Subcutaneous abdominal adipose tissue (tissue), 5 donors: ENCODE measurements around the gene CFAP58.

ENCODE experiments used
- H3K27ac ChIP-seq: one replicate; pipeline ENCODE4 v1.7.0; 2013; ENCODE audit warnings: low read depth, mild to moderate bottlenecking, inconsistent platforms, low read length, moderate library complexity
- H3K27me3 ChIP-seq, 5 donors: one replicate each; pipeline ENCODE4 v1.7.0; 2013; ENCODE audit warnings: low read length in 5 of 5, inconsistent platforms in 1 of 5; ENCODE audit not compliant: control insufficient read depth in 5 of 5, insufficient read depth in 4 of 5
- H3K36me3 ChIP-seq, 5 donors: one replicate each; pipeline ENCODE4 v1.7.0; 2013; ENCODE audit warnings: low read length in 5 of 5; ENCODE audit not compliant: control insufficient read depth in 5 of 5, insufficient read depth in 5 of 5
- H3K4me1 ChIP-seq, 5 donors: one replicate each; pipeline ENCODE4 v1.7.0; 2013; ENCODE audit warnings: low read length in 5 of 5, mild to moderate bottlenecking in 3 of 5, moderate library complexity in 1 of 5; ENCODE audit not compliant: control insufficient read depth in 5 of 5, insufficient read depth in 5 of 5
- H3K4me3 ChIP-seq, 5 donors: one replicate each; pipeline ENCODE4 v1.7.0; 2013; ENCODE audit warnings: low read length in 5 of 5, low read depth in 1 of 5
- H3K9ac ChIP-seq, 5 donors: one replicate each; pipeline ENCODE4 v1.7.0; 2013; ENCODE audit warnings: low read length in 5 of 5, mild to moderate bottlenecking in 4 of 5, moderate library complexity in 3 of 5
- H3K9me3 ChIP-seq, 5 donors: one replicate each; pipeline ENCODE4 v1.7.0; 2013; ENCODE audit warnings: low read length in 5 of 5; ENCODE audit not compliant: control insufficient read depth in 5 of 5
- donor health status: healthy.
- donor health status: healthy.
- donor health status: healthy.
- donor health status: healthy.
- donor health status: healthy.

Gene CFAP58

GRCh38 chr10:104393387-104393786 lies 39.8 kb downstream of the CFAP58 start:
- Histone ChIP-seq H3K4me1 (no peaks in the 10 kb centered on the region), H3K9me3 (no peaks in the 10 kb centered on the region)

GRCh38 chr10:104396581-104396980 lies 42.9 kb downstream of the CFAP58 start:
- H3K27ac ChIP-seq: no peak overlapping the region
- H3K4me1 ChIP-seq: no peaks in the 10 kb centered on the region
- no peak overlapping the region for H3K4me3 ChIP-seq
- no peaks in the 10 kb centered on the region for H3K27me3 ChIP-seq
- no peak overlapping the region for H3K9ac ChIP-seq
- no peaks in the 10 kb centered on the region for H3K36me3 ChIP-seq
- H3K9me3 ChIP-seq: no peaks in the 10 kb centered on the region

More at GRCh38 chr10:104393387-104393786, 39.8 kb downstream of the CFAP58 start:
- no peaks in the 10 kb centered on the region for H3K36me3 ChIP-seq
- no peak overlapping the region for H3K27ac ChIP-seq
- no peaks in the 10 kb centered on the region for H3K27me3 ChIP-seq
- no peak overlapping the region for H3K9ac ChIP-seq
- no peak overlapping the region for H3K4me3 ChIP-seq

- no peaks in the 10 kb centered on the region for H3K36me3 ChIP-seq
- H3K9me3 ChIP-seq: no peaks in the 10 kb centered on the region
- no peak overlapping the region for H3K9ac ChIP-seq
- H3K27me3 ChIP-seq: no peaks in the 10 kb centered on the region
- H3K27ac ChIP-seq: no peak overlapping the region
- no peaks in the 10 kb centered on the region for H3K4me1 ChIP-seq
- H3K4me3 ChIP-seq: no peak overlapping the region
Measured at GRCh38 chr10:104403636-104404035, 50.0 kb downstream of the CFAP58 start.

- no peaks in the 10 kb centered on the region for H3K27me3 ChIP-seq
- H3K36me3 ChIP-seq: no peaks in the 10 kb centered on the region
- no peaks in the 10 kb centered on the region for H3K4me1 ChIP-seq
- no peak overlapping the region for H3K4me3 ChIP-seq
- no peak overlapping the region for H3K9ac ChIP-seq
- no peaks in the 10 kb centered on the region for H3K9me3 ChIP-seq
- H3K27ac ChIP-seq: no peak overlapping the region
Measured at GRCh38 chr10:104406715-104407650, 53.4 kb downstream of the CFAP58 start.

- no peaks in the 10 kb centered on the region for H3K9me3 ChIP-seq
- no peak overlapping the region for H3K4me3 ChIP-seq
- H3K27ac ChIP-seq: no peak overlapping the region
- H3K9ac ChIP-seq: no peak overlapping the region
- no peaks in the 10 kb centered on the region for H3K4me1 ChIP-seq
- no peaks in the 10 kb centered on the region for H3K36me3 ChIP-seq
- no peaks in the 10 kb centered on the region for H3K27me3 ChIP-seq
Measured at GRCh38 chr10:104413528-104413927, 59.9 kb downstream of the CFAP58 start.

GRCh38 chr10:104415526-104416165 lies 62.0 kb downstream of the CFAP58 start:
- Histone ChIP-seq H3K4me3 (no peak overlapping the region), H3K9me3 (no peaks in the 10 kb centered on the region), H3K27me3 (no peaks in the 10 kb centered on the region), H3K27ac (no peak overlapping the region), H3K4me1 (no peaks in the 10 kb centered on the region), H3K9ac (no peak overlapping the region), H3K36me3 (no peaks in the 10 kb centered on the region)

- Histone ChIP-seq H3K4me1 (no peaks in the 10 kb centered on the region), H3K27ac (no peak overlapping the region), H3K4me3 (no peak overlapping the region), H3K36me3 (no peaks in the 10 kb centered on the region), H3K27me3 (no peaks in the 10 kb centered on the region), H3K9me3 (no peaks in the 10 kb centered on the region), H3K9ac (no peak overlapping the region)
Measured at GRCh38 chr10:104416851-104417250, 63.2 kb downstream of the CFAP58 start.

GRCh38 chr10:104417637-104418292 lies 64.1 kb downstream of the CFAP58 start:
- Histone ChIP-seq H3K9me3 (no peaks in the 10 kb centered on the region), H3K27ac (no peak overlapping the region), H3K4me1 (no peaks in the 10 kb centered on the region), H3K9ac (no peak overlapping the region), H3K36me3 (no peaks in the 10 kb centered on the region), H3K4me3 (no peak overlapping the region), H3K27me3 (no peaks in the 10 kb centered on the region)

GRCh38 chr10:104424719-104425118 lies 71.1 kb downstream of the CFAP58 start:
- Histone ChIP-seq H3K27me3 (no peaks in the 10 kb centered on the region), H3K4me1 (no peaks in the 10 kb centered on the region), H3K27ac (no peak overlapping the region), H3K36me3 (no peaks in the 10 kb centered on the region), H3K4me3 (no peak overlapping the region), H3K9ac (no peak overlapping the region), H3K9me3 (no peaks in the 10 kb centered on the region)

- H3K9me3 ChIP-seq: no peaks in the 10 kb centered on the region
- H3K9ac ChIP-seq: no peak overlapping the region
- H3K27me3 ChIP-seq: no peaks in the 10 kb centered on the region
- no peaks in the 10 kb centered on the region for H3K36me3 ChIP-seq
- H3K4me3 ChIP-seq: no peak overlapping the region
- H3K4me1 ChIP-seq: no peaks in the 10 kb centered on the region
- H3K27ac ChIP-seq: no peak overlapping the region
Measured at GRCh38 chr10:104427989-104428388, 74.4 kb downstream of the CFAP58 start.
